ENCODE data around the gene NUDT21.
"Not testable (repeated sequence)": the region's sequence is repeated elsewhere in the genome, so short reads cannot be mapped to it uniquely, and the experiment has no call there.

The NUDT21 gene

GRCh38 chr16:56399047-56399446, 52.1 kb downstream of the NUDT21 start:
- no peaks in the 10 kb centered on the region for H3K4me1 ChIP-seq (ENCODE audit: control insufficient read depth in 1 of 2, insufficient read depth in 1 of 2, low read depth in 1 of 2, low read length in 1 of 2)
- no peaks in the 10 kb centered on the region for H3K27me3 ChIP-seq
- H3K36me3 ChIP-seq: peaks cover 35% of the 10 kb centered on the region
- H3K27ac ChIP-seq: no peak overlapping the region
- TF ChIP-seq CTCF (IDR thresholded peaks at IDR 0.05): no peak
- H3K9me3 ChIP-seq: no peaks in the 10 kb centered on the region
- no peak overlapping the region for H3K4me3 ChIP-seq (ENCODE audit: low read depth in 1 of 2, low read length in 1 of 2)

DNA sequence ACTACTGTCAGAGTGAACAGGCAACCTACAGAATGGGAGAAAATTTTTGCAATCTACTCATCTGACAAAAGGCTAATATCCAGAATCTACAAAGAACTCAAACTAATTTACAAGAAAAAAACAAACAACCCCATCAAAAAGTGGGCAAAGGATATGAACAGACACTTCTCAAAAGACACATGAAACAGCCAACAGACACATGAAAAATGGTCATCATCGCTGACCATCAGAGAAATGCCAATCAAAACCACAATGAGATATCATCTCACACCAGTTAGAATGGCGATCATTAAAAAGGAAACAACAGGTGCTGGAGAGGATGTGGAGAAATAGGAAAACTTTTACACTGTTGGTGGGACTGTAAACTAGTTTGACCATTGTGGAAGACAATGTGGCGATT, 54.4 kb downstream of the NUDT21 start:
- not testable (repeated sequence) for H3K27me3 ChIP-seq; H3K9me3 ChIP-seq; H3K4me3 ChIP-seq (ENCODE audit: low read depth in 1 of 2, low read length in 1 of 2); H3K27ac ChIP-seq; H3K4me1 ChIP-seq (ENCODE audit: control insufficient read depth in 1 of 2, insufficient read depth in 1 of 2, low read depth in 1 of 2, low read length in 1 of 2)
- peaks cover 19% of the 10 kb centered on the region for H3K36me3 ChIP-seq

GRCh38 chr16:56389554-56389953, 61.6 kb downstream of the NUDT21 start:
- H3K4me3 ChIP-seq (ENCODE audit: low read depth in 1 of 2, low read length in 1 of 2): no peak overlapping the region
- peaks cover 65% of the 10 kb centered on the region for H3K36me3 ChIP-seq
- no peaks in the 10 kb centered on the region for H3K27me3 ChIP-seq
- no peaks in the 10 kb centered on the region for H3K9me3 ChIP-seq
- H3K4me1 ChIP-seq (ENCODE audit: control insufficient read depth in 1 of 2, insufficient read depth in 1 of 2, low read depth in 1 of 2, low read length in 1 of 2): no peaks in the 10 kb centered on the region
- no peak overlapping the region for H3K27ac ChIP-seq
- no peak for TF ChIP-seq CTCF (IDR thresholded peaks at IDR 0.05)

- Histone ChIP-seq H3K27ac (no peak overlapping the region), H3K4me1 (ENCODE audit: control insufficient read depth in 1 of 2, insufficient read depth in 1 of 2, low read depth in 1 of 2, low read length in 1 of 2) (no peaks in the 10 kb centered on the region), H3K4me3 (ENCODE audit: low read depth in 1 of 2, low read length in 1 of 2) (no peak overlapping the region), H3K36me3 (peaks cover 78% of the 10 kb centered on the region), H3K27me3 (no peaks in the 10 kb centered on the region), H3K9me3 (no peaks in the 10 kb centered on the region)
- no peak for TF ChIP-seq CTCF (IDR thresholded peaks at IDR 0.05)
These were observed 62.9 kb downstream of the NUDT21 start for GRCh38 chr16:56388209-56388608.

DNA sequence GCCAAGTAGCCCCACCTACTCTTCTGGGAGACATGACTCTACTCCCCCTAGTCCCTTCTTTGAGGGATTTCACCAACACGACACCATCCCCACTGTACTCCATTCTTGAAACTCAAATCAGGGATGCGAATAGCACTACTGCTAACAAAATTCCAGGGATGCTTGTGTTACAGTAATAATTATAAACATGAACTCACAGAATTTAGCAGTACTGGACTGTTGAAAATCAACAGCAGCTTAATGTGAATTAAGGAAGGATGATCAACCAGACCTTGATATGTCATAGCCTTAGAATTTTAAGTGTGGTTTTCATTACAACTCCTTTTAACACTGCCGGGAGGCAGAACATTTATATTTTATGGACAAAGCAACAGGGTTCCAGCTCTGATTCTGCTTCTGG, 63.7 kb downstream of the NUDT21 start:
- no peak for TF ChIP-seq CTCF (IDR thresholded peaks at IDR 0.05)
- peaks cover 84% of the 10 kb centered on the region for H3K36me3 ChIP-seq

DNA sequence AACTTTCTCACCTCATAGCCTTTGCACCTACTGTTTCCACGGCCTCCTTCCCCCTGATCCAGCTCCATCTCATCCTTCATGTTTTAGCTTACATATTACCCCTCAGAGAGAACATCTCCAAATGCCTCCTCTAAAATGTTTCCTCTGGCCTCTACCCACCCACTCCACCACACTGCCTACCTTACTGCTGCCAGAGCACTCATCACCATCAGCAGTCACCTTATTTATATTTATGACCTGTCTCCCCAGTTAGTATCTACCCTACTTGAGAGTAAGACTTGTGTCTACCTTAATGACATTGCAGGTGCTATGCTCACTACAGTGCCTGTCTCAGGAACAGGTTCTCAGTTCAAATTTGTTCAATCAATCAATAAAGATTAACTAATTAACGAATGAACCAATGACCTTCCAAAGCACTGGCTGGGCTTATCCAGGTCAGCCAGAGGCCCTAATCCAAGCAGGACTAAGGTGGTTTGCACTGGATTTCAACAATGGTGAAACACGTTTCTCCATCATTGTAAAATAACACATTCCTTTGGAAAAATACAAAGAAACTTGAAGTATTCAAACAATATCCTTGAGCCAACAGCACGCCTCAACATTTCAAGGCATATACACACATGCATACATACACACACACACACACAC, 66.9 kb downstream of the NUDT21 start:
- H3K27ac ChIP-seq: no peak overlapping the region
- no peak for TF ChIP-seq CTCF (IDR thresholded peaks at IDR 0.05)
- H3K4me3 ChIP-seq (ENCODE audit: low read depth in 1 of 2, low read length in 1 of 2): no peak overlapping the region
- peaks cover 8% of the 10 kb centered on the region for H3K9me3 ChIP-seq
- H3K27me3 ChIP-seq: no peaks in the 10 kb centered on the region
- H3K36me3 ChIP-seq: peaks cover 56% of the 10 kb centered on the region
- H3K4me1 ChIP-seq (ENCODE audit: control insufficient read depth in 1 of 2, insufficient read depth in 1 of 2, low read depth in 1 of 2, low read length in 1 of 2): no peaks in the 10 kb centered on the region

More for the DNA sequence above, 63.7 kb downstream of the NUDT21 start:
- no peaks in the 10 kb centered on the region for H3K27me3 ChIP-seq
- no peak overlapping the region for H3K27ac ChIP-seq
- no peaks in the 10 kb centered on the region for H3K4me1 ChIP-seq (ENCODE audit: control insufficient read depth in 1 of 2, insufficient read depth in 1 of 2, low read depth in 1 of 2, low read length in 1 of 2)
- H3K4me3 ChIP-seq (ENCODE audit: low read depth in 1 of 2, low read length in 1 of 2): no peak overlapping the region
- H3K9me3 ChIP-seq: no peaks in the 10 kb centered on the region

Measured in neutrophil (primary cell).